AG09309 (cell line): Measurements from ENCODE around the gene RAPGEF6.
"Not testable (repeated sequence)": the region's sequence is repeated elsewhere in the genome, so short reads cannot be mapped to it uniquely, and the experiment has no call there.

Experiments used
- DNase-seq: peaks from one replicate; pipeline ENCODE4 v3.0.0-alpha.2; 2010; ENCODE audit warnings: low read depth
- H3K4me3 ChIP-seq: 2 replicates; pipeline ENCODE4 v1.5.1; 2011; ENCODE audit warnings: mild to moderate bottlenecking, low read depth, low read length, moderate library complexity; ENCODE audit not compliant: control insufficient read depth
- CTCF ChIP-seq: IDR thresholded peaks from 2 replicates; pipeline ENCODE4 v1.5.1; 2011; ENCODE audit warnings: mild to moderate bottlenecking, low read depth, low read length, inconsistent platforms; ENCODE audit not compliant: insufficient read depth, control insufficient read depth; ENCODE audit errors: missing control alignments

Gene RAPGEF6

GRCh38 chr5:131630208-131630962, 4.6 kb downstream of the RAPGEF6 start:
- no peak for TF ChIP-seq CTCF
- no peak for DNase-seq
- no peak overlapping the region for H3K4me3 ChIP-seq

- TF ChIP-seq CTCF, result no peak
- no peak overlapping the region for H3K4me3 ChIP-seq
- no peak for DNase-seq
These were observed 6.0 kb downstream of the RAPGEF6 start for GRCh38 chr5:131628990-131629389.

- no peak for DNase-seq
- no peak for TF ChIP-seq CTCF
- no peak overlapping the region for H3K4me3 ChIP-seq
These were observed 7.7 kb downstream of the RAPGEF6 start for GRCh38 chr5:131627207-131627865.

GRCh38 chr5:131622633-131623032, 12.4 kb downstream of the RAPGEF6 start:
- no peak for TF ChIP-seq CTCF
- H3K4me3 ChIP-seq, result no peak overlapping the region
- DNase-seq, result no peak

GRCh38 chr5:131621164-131621563, 13.9 kb downstream of the RAPGEF6 start:
- H3K4me3 ChIP-seq, DNase-seq: not testable (repeated sequence)

GRCh38 chr5:131619102-131619501, 15.9 kb downstream of the RAPGEF6 start:
- no peak overlapping the region for H3K4me3 ChIP-seq
- no peak for DNase-seq
- no peak for TF ChIP-seq CTCF

GRCh38 chr5:131617140-131617822, 17.7 kb downstream of the RAPGEF6 start:
- TF ChIP-seq CTCF, result no peak
- H3K4me3 ChIP-seq, result no peak overlapping the region
- DNase-seq, result no peak
